ENCODE results near the gene S1PR1.
A peak's percentile ranks its signal among the peaks of the same experiment; 100 is the strongest.
"Not testable (repeated sequence)": the region's sequence is repeated elsewhere in the genome, so short reads cannot be mapped to it uniquely, and the experiment has no call there.

S1PR1 gene

GRCh38 chr1:101220906-101221305, 15.9 kb upstream of the S1PR1 start:
- DNase-seq, result no peak

GRCh38 chr1:101221945-101222429, 14.8 kb upstream of the S1PR1 start:
- DNase-seq, result no peak

DNA sequence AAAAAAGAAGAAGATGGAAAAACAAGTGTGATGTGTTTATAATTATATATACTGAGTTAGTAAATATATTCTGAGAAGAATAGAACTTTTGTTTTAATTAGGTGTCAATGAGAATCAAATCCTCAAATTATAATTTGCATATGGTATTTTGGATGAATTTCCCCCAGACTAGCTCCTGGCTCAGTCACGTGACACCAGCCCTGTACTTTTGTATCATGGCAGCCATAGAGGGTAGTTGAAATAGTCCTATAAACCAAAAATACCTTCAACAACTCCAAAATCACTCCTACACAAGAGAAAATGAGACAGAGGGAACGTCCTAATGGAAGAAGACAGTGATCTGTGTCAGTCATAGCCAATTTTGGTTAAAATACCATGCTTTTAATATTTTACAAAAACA, 9.0 kb upstream of the S1PR1 start:
- DNase-seq, result no peak

- DNase-seq, result no peak
Observed at GRCh38 chr1:101228424-101229134, 8.2 kb upstream of the S1PR1 start.

- not testable (repeated sequence) for DNase-seq
Observed at GRCh38 chr1:101232182-101232581, 4.6 kb upstream of the S1PR1 start.

- DNase-seq, result no peak
Observed at GRCh38 chr1:101233495-101233894, 3.3 kb upstream of the S1PR1 start.

GRCh38 chr1:101235216-101235695, 1.6 kb upstream of the S1PR1 start:
- DNase-seq, result peak; percentile 49

- DNase-seq, result peak; percentile 84
Observed at GRCh38 chr1:101235696-101236515, 913 bp upstream of the S1PR1 start.

DNA sequence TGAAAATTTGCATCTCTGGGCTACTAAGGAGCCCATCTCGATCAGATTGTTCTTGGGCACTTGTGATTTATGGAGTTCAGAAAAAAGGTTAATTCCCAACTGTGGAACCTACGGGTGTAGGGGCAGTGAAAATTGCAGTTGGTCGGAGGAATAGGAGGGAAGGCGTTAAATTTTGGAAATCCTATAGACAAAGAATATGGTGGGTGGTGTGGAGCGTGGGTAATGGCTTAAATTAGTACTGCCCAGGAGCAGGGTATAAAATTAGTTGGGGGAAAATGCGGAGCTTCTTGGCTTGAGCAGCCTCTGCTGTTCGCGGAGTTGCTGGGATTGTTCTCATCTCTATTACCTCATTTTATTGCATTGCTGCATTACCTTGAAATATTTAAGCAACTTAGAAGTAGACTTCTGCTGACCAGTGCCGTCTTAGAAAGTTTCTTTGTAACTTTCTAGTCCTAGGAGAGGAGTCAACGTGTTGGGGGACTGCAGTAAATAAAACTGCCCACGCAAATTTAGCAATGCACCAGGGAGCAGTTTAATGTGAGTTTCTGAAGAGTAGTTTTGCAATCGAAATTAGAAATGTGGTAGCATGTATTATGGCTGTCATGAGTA, 514 bp downstream of the S1PR1 start:
- DNase-seq, result peak; percentile 42

- peak; percentile 80 for DNase-seq
Observed at GRCh38 chr1:101238031-101238628, 1.3 kb downstream of the S1PR1 start.

DNA sequence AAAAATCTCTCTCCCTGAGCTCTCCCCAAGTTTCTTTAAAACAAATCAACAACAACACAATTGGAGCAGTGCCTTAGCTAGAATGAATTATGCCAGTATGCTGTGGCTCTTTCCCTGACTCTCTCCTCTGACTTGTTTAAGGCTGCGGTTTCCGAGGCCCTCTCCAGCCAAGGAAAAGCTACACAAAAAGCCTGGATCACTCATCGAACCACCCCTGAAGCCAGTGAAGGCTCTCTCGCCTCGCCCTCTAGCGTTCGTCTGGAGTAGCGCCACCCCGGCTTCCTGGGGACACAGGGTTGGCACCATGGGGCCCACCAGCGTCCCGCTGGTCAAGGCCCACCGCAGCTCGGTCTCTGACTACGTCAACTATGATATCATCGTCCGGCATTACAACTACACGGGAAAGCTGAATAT, 1.9 kb downstream of the S1PR1 start:
- peak; percentile 95 for DNase-seq

DNA sequence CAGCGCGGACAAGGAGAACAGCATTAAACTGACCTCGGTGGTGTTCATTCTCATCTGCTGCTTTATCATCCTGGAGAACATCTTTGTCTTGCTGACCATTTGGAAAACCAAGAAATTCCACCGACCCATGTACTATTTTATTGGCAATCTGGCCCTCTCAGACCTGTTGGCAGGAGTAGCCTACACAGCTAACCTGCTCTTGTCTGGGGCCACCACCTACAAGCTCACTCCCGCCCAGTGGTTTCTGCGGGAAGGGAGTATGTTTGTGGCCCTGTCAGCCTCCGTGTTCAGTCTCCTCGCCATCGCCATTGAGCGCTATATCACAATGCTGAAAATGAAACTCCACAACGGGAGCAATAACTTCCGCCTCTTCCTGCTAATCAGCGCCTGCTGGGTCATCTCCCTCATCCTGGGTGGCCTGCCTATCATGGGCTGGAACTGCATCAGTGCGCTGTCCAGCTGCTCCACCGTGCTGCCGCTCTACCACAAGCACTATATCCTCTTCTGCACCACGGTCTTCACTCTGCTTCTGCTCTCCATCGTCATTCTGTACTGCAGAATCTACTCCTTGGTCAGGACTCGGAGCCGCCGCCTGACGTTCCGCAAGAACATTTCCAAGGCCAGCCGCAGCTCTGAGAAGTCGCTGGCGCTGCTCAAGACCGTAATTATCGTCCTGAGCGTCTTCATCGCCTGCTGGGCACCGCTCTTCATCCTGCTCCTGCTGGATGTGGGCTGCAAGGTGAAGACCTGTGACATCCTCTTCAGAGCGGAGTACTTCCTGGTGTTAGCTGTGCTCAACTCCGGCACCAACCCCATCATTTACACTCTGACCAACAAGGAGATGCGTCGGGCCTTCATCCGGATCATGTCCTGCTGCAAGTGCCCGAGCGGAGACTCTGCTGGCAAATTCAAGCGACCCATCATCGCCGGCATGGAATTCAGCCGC, 2.5 kb downstream of the S1PR1 start:
- DNase-seq, result peak; percentile 72

GRCh38 chr1:101240041-101240430, 3.2 kb downstream of the S1PR1 start:
- DNase-seq, result peak; percentile 23

GRCh38 chr1:101241485-101242225, 4.8 kb downstream of the S1PR1 start:
- no peak for DNase-seq

GRCh38 chr1:101242324-101243050, 5.7 kb downstream of the S1PR1 start:
- DNase-seq, result no peak

DNA sequence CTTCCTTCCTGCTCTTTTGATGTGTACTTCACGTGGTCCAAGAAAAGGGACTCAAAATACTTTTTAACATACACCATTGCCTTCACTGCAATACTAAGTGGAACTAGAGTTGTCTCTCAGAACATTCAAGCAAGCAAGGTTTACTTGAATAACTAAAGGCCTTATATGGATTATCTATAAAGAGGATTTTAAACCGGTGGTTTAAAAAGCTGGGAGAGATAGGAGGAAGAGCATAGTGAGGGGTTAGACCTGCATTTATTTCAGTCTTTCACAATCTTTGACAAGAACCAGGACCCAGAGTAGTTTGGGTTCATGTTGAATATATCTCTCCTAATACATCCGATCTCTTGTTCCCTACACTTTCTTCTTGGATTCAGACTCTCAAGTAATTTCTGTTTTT, 6.9 kb downstream of the S1PR1 start:
- no peak for DNase-seq

DNA sequence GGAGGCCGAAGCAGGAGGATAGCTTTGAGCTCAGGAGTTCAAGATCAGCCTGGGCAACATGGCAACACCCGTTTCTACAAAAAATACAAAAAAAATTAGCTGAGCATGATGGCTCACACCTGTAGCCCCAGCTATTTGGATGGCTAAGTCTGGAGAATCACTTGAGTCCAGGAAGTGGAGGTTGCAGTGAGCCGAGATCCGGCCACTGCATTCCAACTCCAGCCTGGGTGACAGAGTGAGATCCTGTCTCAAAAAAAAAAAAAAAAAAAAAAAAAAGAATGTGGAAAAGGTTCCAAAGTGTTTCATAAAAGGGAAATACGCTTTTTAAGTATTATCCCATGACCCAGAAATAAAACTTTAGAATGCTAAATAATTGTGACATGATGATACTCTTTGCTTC, 8.0 kb downstream of the S1PR1 start:
- DNase-seq, result no peak

GRCh38 chr1:101245246-101245927, 8.6 kb downstream of the S1PR1 start:
- DNase-seq, result no peak

DNA sequence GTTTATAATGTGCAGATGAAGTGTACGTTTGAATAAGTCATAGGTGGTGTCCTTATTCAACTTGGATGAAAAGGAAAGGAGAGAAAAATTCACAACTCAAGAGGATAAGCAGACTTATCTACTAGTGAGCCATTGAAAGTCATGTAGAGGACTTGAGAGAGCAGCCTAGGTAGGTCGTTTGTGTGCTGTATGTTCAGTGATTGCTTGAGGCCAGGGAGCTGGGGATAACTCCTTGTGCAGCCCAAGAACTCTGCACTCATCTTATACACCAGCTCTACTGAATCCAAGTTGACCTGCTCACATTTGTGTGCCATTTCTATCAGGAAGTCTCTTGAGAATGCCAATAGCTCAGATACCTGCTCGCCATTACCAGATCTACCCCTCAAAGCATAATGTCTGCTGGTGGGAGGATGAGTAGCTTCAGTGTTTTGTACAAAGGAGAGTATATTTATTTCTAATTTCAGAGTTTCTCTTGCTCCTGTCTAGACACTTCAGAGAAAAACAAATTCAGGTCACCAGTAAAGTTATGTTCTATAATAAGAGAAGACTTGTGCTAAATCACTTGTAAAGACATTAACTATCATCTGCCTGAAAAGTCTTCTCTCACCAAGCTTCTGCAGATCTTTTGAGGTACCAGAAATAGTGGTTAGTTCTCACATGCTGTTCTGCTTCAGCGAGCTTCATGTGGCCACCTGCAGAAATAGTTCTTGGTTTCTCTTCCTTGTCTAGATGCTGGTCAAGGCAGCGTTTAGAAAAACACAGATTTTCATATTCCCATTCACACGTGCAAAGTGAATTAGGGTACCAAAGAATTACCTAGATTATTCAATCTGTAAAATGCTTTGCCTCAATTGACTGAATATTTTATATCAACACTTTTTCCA, 10.8 kb downstream of the S1PR1 start:
- no peak for DNase-seq

Data from activated CD4-positive, alpha-beta T cell treated with anti-CD3 and anti-CD28 coated beads for 48 hours (primary cell).